Dendritic cell treated with granulocyte-macrophage colony-stimulating factor and Interleukin-4, amounts not matched to agents 40 ng/mL and 50 ng/mL, for 4 days (primary cell): Measurements from ENCODE around the gene NBPF15.
"Not testable (repeated sequence)": the region's sequence is repeated elsewhere in the genome, so short reads cannot be mapped to it uniquely, and the experiment has no call there.

ENCODE experiments used
- H3K27ac Mint-ChIP-seq: one replicate; pipeline ENCODE4 v1.8.0; 2022; ENCODE audit warnings: mild to moderate bottlenecking, mixed read lengths
- H3K27me3 Mint-ChIP-seq: one replicate; pipeline ENCODE4 v1.8.0; 2022; ENCODE audit warnings: mild to moderate bottlenecking, mixed read lengths
- H3K36me3 Mint-ChIP-seq: one replicate; pipeline ENCODE4 v1.8.0; 2022; ENCODE audit warnings: low read depth, mixed read lengths
- H3K4me1 Mint-ChIP-seq: one replicate; pipeline ENCODE4 v1.8.0; 2022; ENCODE audit warnings: low read depth, mixed read lengths
- H3K4me3 Mint-ChIP-seq: one replicate; pipeline ENCODE4 v1.8.0; 2022; ENCODE audit warnings: mild to moderate bottlenecking, moderate library complexity, mixed read lengths
- H3K9me3 Mint-ChIP-seq: one replicate; pipeline ENCODE4 v1.8.0; 2022; ENCODE audit warnings: mixed read lengths
- intact Hi-C: fragments of 100-400 bp; cut with micrococcal nuclease; formaldehyde crosslinking; loops from one replicate; pipeline ENCODE4 v1.15.0; 2022

Gene NBPF15

GRCh38 chr1:144412491-144413403 lies 48.7 kb downstream of the NBPF15 start:
- not testable (repeated sequence) for H3K9me3 Mint-ChIP-seq, H3K27me3 Mint-ChIP-seq

GRCh38 chr1:144412068-144412471 lies 49.4 kb downstream of the NBPF15 start:
- not testable (repeated sequence) for H3K36me3 Mint-ChIP-seq, H3K9me3 Mint-ChIP-seq
- H3K27ac Mint-ChIP-seq, result peak overlapping the region; percentile 94

More at GRCh38 chr1:144412491-144413403, 48.7 kb downstream of the NBPF15 start:
- intact Hi-C loops, H3K36me3 Mint-ChIP-seq: not testable (repeated sequence)
- Mint-ChIP-seq H3K27ac (peak overlapping the region; percentile 94), H3K4me3 (peak overlapping the region; percentile 89), H3K4me1 (peaks cover 14% of the 10 kb centered on the region)

GRCh38 chr1:144402807-144403206 lies 58.7 kb downstream of the NBPF15 start:
- H3K27ac Mint-ChIP-seq, intact Hi-C loops, H3K4me1 Mint-ChIP-seq, H3K27me3 Mint-ChIP-seq, H3K4me3 Mint-ChIP-seq, H3K36me3 Mint-ChIP-seq, H3K9me3 Mint-ChIP-seq: not testable (repeated sequence)

More at GRCh38 chr1:144412068-144412471, 49.4 kb downstream of the NBPF15 start:
- Mint-ChIP-seq H3K4me1 (peaks cover 14% of the 10 kb centered on the region), H3K4me3 (peak overlapping the region; percentile 89)
- H3K27me3 Mint-ChIP-seq, intact Hi-C loops: not testable (repeated sequence)

- intact Hi-C loops, H3K4me1 Mint-ChIP-seq, H3K36me3 Mint-ChIP-seq, H3K9me3 Mint-ChIP-seq, H3K4me3 Mint-ChIP-seq, H3K27ac Mint-ChIP-seq, H3K27me3 Mint-ChIP-seq: not testable (repeated sequence)
Measured at GRCh38 chr1:144371651-144372050, 89.8 kb downstream of the NBPF15 start.
